EL (cell line): Measurements from ENCODE around the gene UQCC5.

Source experiments
- DNase-seq: peaks from one replicate; pipeline ENCODE4 v3.0.0-alpha.2; 2016

UQCC5 gene

GRCh38 chr3:52574056-52574965, 37.9 kb downstream of the UQCC5 start:
- DNase-seq: no peak
